Neutrophil (primary cell): ENCODE results near the gene IFNA1.

Experiments
- H3K27ac ChIP-seq: fragments of 200-600 bp; sonication (generic); 2 replicates; pipeline ENCODE4 v1.5.1; 2016; ENCODE audit warnings: mild to moderate bottlenecking, moderate library complexity
- H3K27me3 ChIP-seq: fragments of 200-600 bp; sonication (generic); 2 replicates; pipeline ENCODE4 v1.6.0; 2016; ENCODE audit warnings: mild to moderate bottlenecking
- H3K36me3 ChIP-seq: fragments of 200-600 bp; sonication (generic); 2 replicates; pipeline ENCODE4 v1.5.1; 2017
- H3K4me1 ChIP-seq, 2 experiments: fragments of 200-600 bp in 1 of 2; sonication (generic) in 1 of 2; 1 replicate in 1 of 2; 2 replicates in 1 of 2; pipeline versions ENCODE4 v1.5.1 to v1.6.1; 2013 to 2016; ENCODE audit warnings: low read depth in 1 of 2, low read length in 1 of 2, mild to moderate bottlenecking in 1 of 2, moderate library complexity in 1 of 2; ENCODE audit not compliant: control insufficient read depth in 1 of 2, insufficient read depth in 1 of 2
- H3K4me3 ChIP-seq, 2 experiments: fragments of 200-600 bp in 1 of 2; sonication (generic) in 1 of 2; 1 replicate in 1 of 2; 2 replicates in 1 of 2; pipeline ENCODE4 v1.5.1; 2013 to 2016; ENCODE audit warnings: low read depth in 1 of 2, low read length in 1 of 2, mild to moderate bottlenecking in 1 of 2, moderate library complexity in 1 of 2
- H3K9me3 ChIP-seq: fragments of 200-600 bp; sonication (generic); 2 replicates; pipeline ENCODE4 v1.5.1; 2016
- TF ChIP-seq, protein P1 (sequence below): fragments of 200-600 bp; sonication (generic); IDR thresholded peaks from 2 replicates; pipeline ENCODE4 v1.5.1; 2016; ENCODE audit warnings: antibody characterized with exemption

IFNA1 gene

DNA sequence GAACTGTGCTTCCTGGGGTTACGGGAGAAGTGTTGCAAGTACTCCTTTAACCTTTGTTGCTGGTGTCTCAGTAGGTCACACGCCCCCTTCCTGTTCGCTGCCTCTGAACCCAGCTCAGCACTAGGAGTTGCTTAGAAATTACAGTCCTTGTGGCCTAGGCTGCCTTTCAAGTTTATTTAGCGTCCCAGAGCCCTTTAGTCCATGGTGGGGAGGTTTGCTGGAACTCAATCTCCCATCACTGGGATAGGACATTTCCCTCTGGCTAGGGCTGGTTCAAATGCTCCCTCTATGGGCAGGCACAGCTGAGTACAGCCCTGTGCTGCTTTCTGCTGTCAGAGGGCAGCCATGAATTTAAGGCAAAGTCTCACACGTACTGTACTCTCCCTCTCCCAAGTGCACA, 26.6 kb upstream of the IFNA1 start:
- no peaks in the 10 kb centered on the region for H3K27me3 ChIP-seq
- H3K27ac ChIP-seq, result no peak overlapping the region
- H3K4me3 ChIP-seq, result no peak overlapping the region
- no peaks in the 10 kb centered on the region for H3K9me3 ChIP-seq
- no peaks in the 10 kb centered on the region for H3K4me1 ChIP-seq
- TF ChIP-seq, protein P1, sequence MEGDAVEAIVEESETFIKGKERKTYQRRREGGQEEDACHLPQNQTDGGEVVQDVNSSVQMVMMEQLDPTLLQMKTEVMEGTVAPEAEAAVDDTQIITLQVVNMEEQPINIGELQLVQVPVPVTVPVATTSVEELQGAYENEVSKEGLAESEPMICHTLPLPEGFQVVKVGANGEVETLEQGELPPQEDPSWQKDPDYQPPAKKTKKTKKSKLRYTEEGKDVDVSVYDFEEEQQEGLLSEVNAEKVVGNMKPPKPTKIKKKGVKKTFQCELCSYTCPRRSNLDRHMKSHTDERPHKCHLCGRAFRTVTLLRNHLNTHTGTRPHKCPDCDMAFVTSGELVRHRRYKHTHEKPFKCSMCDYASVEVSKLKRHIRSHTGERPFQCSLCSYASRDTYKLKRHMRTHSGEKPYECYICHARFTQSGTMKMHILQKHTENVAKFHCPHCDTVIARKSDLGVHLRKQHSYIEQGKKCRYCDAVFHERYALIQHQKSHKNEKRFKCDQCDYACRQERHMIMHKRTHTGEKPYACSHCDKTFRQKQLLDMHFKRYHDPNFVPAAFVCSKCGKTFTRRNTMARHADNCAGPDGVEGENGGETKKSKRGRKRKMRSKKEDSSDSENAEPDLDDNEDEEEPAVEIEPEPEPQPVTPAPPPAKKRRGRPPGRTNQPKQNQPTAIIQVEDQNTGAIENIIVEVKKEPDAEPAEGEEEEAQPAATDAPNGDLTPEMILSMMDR, result no peak
- no peaks in the 10 kb centered on the region for H3K36me3 ChIP-seq

GRCh38 chr9:21414220-21414940, 25.9 kb upstream of the IFNA1 start:
- H3K9me3 ChIP-seq, result no peaks in the 10 kb centered on the region
- TF ChIP-seq, protein P1, result no peak
- no peaks in the 10 kb centered on the region for H3K4me1 ChIP-seq
- H3K36me3 ChIP-seq, result no peaks in the 10 kb centered on the region
- H3K27me3 ChIP-seq, result no peaks in the 10 kb centered on the region
- H3K27ac ChIP-seq, result no peak overlapping the region
- H3K4me3 ChIP-seq, result no peak overlapping the region

GRCh38 chr9:21415493-21416267, 24.6 kb upstream of the IFNA1 start:
- no peaks in the 10 kb centered on the region for H3K9me3 ChIP-seq
- no peaks in the 10 kb centered on the region for H3K36me3 ChIP-seq
- H3K4me1 ChIP-seq, result no peaks in the 10 kb centered on the region
- H3K27ac ChIP-seq, result no peak overlapping the region
- TF ChIP-seq, protein P1, result no peak
- H3K27me3 ChIP-seq, result no peaks in the 10 kb centered on the region
- no peak overlapping the region for H3K4me3 ChIP-seq

- H3K27me3 ChIP-seq, result no peaks in the 10 kb centered on the region
- H3K4me1 ChIP-seq, result peaks cover 9 to 13% of the 10 kb centered on the region in 2 experiments
- TF ChIP-seq, protein P1, result no peak
- H3K4me3 ChIP-seq, result no peak overlapping the region
- H3K27ac ChIP-seq, result no peak overlapping the region
- no peaks in the 10 kb centered on the region for H3K36me3 ChIP-seq
- no peaks in the 10 kb centered on the region for H3K9me3 ChIP-seq
These were observed 12.0 kb upstream of the IFNA1 start for GRCh38 chr9:21428235-21428634.

GRCh38 chr9:21429191-21429590, 11.0 kb upstream of the IFNA1 start:
- Histone ChIP-seq H3K4me3 (no peak overlapping the region), H3K9me3 (no peaks in the 10 kb centered on the region), H3K27ac (no peak overlapping the region), H3K36me3 (no peaks in the 10 kb centered on the region), H3K27me3 (no peaks in the 10 kb centered on the region), H3K4me1 (peaks cover 9 to 13% of the 10 kb centered on the region in 2 experiments)
- TF ChIP-seq, protein P1, result no peak
